ENCODE results near the gene FSCN2.

FSCN2 gene

DNA sequence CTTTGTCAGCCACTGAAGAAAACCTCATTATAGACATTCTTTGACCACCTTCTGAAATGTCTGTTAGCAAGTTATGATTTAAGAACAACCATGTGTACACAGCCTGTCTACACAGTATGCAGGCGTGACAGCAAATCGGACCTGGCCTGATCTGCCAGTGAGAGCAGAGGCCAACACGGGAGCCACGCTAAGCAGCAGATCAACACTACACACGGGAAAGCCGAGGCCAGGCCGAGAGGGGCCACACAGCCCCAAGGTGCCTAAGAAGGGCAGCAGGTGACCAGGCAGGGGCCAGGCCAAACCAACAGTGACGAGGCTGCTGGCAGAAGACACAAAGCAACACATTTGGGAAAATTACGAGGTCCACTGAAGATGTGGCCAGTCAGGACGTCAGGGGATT is 40.2 kb downstream of the FSCN2 start:
- H3K4me3 ChIP-seq (ENCODE audit: low read depth in 1 of 2, low read length in 2 of 2), result no peak overlapping the region
- H3K36me3 ChIP-seq (ENCODE audit: control insufficient read depth in 1 of 2, insufficient read depth in 2 of 2, low read length in 2 of 2), result peaks cover 39 to 82% of the 10 kb centered on the region in 2 donors
- H3K4me1 ChIP-seq (ENCODE audit: control insufficient read depth in 1 of 2, insufficient read depth in 2 of 2, low read length in 2 of 2), result peaks cover 15 to 27% of the 10 kb centered on the region in 2 donors
- H3K27me3 ChIP-seq (ENCODE audit: control insufficient read depth in 1 of 2, insufficient read depth in 2 of 2, low read length in 2 of 2), result no peaks in the 10 kb centered on the region
- H3K27ac ChIP-seq (ENCODE audit: low read depth, low read length), result no peak overlapping the region
- no peaks in the 10 kb centered on the region for H3K9me3 ChIP-seq (ENCODE audit: control insufficient read depth in 1 of 2, low read length in 2 of 2)
- no peak overlapping the region for H3K9ac ChIP-seq (ENCODE audit: low read depth in 1 of 2, low read length in 2 of 2)

DNA sequence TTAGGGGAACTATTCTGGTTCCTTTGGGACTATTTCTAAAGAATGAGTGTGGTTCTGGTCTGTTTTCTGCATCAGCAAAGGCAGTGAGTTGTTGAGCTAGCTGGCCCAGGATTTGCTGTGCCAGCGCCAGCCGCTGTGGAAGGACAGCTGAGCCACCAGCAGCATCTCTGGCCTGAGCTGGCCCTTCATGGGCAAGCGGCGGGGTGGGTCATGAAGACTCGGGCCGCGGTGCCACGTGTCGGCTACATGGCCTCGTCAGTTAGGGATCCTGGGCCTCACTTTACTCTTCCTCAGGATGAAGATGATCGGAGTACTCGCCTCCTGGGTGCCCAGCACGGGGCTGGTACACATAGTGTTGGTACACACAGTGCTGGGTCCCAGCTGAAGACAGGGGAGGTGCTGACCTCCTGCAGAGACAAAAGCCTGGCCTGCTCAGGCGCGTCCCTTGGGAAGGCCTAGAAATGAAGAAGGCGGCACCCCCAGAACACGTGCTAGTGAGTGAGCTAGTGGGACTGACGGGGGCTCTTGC is 41.9 kb downstream of the FSCN2 start:
- no peak overlapping the region for H3K9ac ChIP-seq (ENCODE audit: low read depth in 1 of 2, low read length in 2 of 2)
- no peaks in the 10 kb centered on the region for H3K27me3 ChIP-seq (ENCODE audit: control insufficient read depth in 1 of 2, insufficient read depth in 2 of 2, low read length in 2 of 2)
- peaks cover 39 to 76% of the 10 kb centered on the region in 2 donors for H3K36me3 ChIP-seq (ENCODE audit: control insufficient read depth in 1 of 2, insufficient read depth in 2 of 2, low read length in 2 of 2)
- H3K27ac ChIP-seq (ENCODE audit: low read depth, low read length), result no peak overlapping the region
- no peak overlapping the region for H3K4me3 ChIP-seq (ENCODE audit: low read depth in 1 of 2, low read length in 2 of 2)
- H3K9me3 ChIP-seq (ENCODE audit: control insufficient read depth in 1 of 2, low read length in 2 of 2), result no peaks in the 10 kb centered on the region
- peaks cover 15 to 27% of the 10 kb centered on the region in 2 donors for H3K4me1 ChIP-seq (ENCODE audit: control insufficient read depth in 1 of 2, insufficient read depth in 2 of 2, low read length in 2 of 2)

DNA sequence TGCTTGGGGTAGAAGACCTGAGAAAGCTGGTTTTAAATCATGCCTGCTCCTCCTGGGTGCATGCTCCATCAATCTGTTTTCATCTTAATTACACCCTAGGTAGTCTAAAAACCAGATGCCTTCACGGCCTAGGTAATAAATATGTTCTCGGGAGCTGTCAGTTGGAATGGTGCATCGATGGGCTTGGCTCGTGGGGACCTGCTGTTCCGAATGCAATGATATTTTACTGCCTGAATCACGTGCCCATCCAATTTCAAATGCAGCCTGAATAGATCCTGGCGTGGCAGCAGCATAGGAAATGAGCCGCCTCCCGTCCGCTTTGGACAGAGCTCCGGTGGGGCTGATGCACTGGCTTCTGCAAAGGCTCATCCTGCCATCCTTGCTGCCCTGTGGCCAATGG is 42.8 kb downstream of the FSCN2 start:
- Histone ChIP-seq H3K4me3 (ENCODE audit: low read depth in 1 of 2, low read length in 2 of 2) (no peak overlapping the region), H3K27me3 (ENCODE audit: control insufficient read depth in 1 of 2, insufficient read depth in 2 of 2, low read length in 2 of 2) (no peaks in the 10 kb centered on the region), H3K9ac (ENCODE audit: low read depth in 1 of 2, low read length in 2 of 2) (no peak overlapping the region), H3K27ac (ENCODE audit: low read depth, low read length) (no peak overlapping the region), H3K36me3 (ENCODE audit: control insufficient read depth in 1 of 2, insufficient read depth in 2 of 2, low read length in 2 of 2) (peaks cover 46 to 74% of the 10 kb centered on the region in 2 donors), H3K9me3 (ENCODE audit: control insufficient read depth in 1 of 2, low read length in 2 of 2) (no peaks in the 10 kb centered on the region), H3K4me1 (ENCODE audit: control insufficient read depth in 1 of 2, insufficient read depth in 2 of 2, low read length in 2 of 2) (peaks cover 15 to 24% of the 10 kb centered on the region in 2 donors)

DNA sequence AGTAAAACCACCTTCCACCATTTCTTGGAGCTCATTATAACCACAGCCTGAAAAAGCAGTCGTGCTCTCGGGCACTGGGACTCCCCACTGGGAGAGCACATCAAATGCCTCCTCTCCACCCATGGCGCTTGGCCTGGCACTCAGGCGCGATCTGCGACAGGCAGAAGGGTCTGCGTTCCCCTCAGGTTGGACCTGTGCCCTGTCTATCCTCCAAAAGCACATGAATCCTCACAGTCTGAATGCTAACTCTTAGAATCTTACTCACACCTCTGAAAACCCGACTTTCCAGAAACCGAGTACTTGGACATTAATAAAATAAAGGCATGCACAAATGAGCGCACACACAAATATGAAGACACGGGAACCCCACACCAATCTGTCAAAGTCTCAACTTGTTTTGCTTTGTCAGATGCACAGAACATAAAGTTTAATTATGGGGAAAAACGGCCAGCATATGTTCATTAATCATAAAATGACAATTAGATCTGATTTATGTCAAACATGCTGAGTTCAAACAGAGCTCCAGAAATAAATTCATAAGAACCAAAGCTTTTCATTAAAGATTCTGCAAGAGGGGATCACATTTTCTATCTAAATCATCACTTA is 44.5 kb downstream of the FSCN2 start:
- Histone ChIP-seq H3K27ac (ENCODE audit: low read depth, low read length) (no peak overlapping the region), H3K4me1 (ENCODE audit: control insufficient read depth in 1 of 2, insufficient read depth in 2 of 2, low read length in 2 of 2) (peaks cover 0 to 7% of the 10 kb centered on the region in 2 donors), H3K9me3 (ENCODE audit: control insufficient read depth in 1 of 2, low read length in 2 of 2) (no peaks in the 10 kb centered on the region), H3K4me3 (ENCODE audit: low read depth in 1 of 2, low read length in 2 of 2) (no peak overlapping the region), H3K36me3 (ENCODE audit: control insufficient read depth in 1 of 2, insufficient read depth in 2 of 2, low read length in 2 of 2) (peaks cover 47 to 73% of the 10 kb centered on the region in 2 donors), H3K9ac (ENCODE audit: low read depth in 1 of 2, low read length in 2 of 2) (no peak overlapping the region), H3K27me3 (ENCODE audit: control insufficient read depth in 1 of 2, insufficient read depth in 2 of 2, low read length in 2 of 2) (no peaks in the 10 kb centered on the region)

DNA sequence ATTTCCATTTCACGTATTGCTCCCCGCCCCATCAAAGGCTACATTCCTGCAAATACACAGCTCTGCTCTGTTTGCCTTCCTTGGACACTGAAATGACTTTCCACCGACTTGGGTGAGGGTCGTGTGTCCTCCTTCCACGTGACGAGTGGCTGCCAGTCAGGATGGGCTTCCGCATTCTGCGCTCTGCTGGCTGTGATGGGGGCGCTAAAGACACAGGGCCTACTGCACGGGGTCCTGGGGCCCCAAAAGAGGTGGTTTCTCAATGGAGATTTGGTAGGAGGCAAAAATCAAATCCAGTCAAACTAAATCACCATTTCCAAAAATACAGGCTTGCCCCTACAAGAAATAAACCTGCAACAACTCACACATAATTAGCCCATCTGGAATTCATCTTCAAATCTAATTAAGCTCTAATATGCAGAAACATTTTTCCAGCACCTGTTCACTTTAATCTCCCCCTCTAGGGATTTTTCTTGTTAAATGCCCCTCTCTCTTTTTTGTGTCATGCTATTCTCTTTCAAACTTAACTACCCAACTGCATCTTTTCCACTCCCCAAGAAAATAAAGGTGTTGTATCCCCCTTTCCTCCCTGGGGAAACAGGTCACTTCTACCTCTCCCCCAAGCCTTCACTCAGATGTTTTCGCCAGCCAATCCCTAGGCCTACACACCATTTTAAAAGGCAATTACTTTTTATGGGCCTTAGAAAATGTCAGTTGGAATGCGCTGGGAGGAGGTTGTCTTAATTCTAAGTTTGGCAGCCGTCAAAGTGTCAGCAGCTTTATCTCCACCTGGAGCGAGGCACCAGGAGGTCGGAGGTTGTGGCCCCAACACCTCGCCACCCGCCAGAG is 45.8 kb downstream of the FSCN2 start:
- H3K36me3 ChIP-seq (ENCODE audit: control insufficient read depth in 1 of 2, insufficient read depth in 2 of 2, low read length in 2 of 2), result peaks cover 37 to 76% of the 10 kb centered on the region in 2 donors
- no peak overlapping the region for H3K4me3 ChIP-seq (ENCODE audit: low read depth in 1 of 2, low read length in 2 of 2)
- H3K4me1 ChIP-seq (ENCODE audit: control insufficient read depth in 1 of 2, insufficient read depth in 2 of 2, low read length in 2 of 2), result no peaks in the 10 kb centered on the region
- H3K9me3 ChIP-seq (ENCODE audit: control insufficient read depth in 1 of 2, low read length in 2 of 2), result no peaks in the 10 kb centered on the region
- no peaks in the 10 kb centered on the region for H3K27me3 ChIP-seq (ENCODE audit: control insufficient read depth in 1 of 2, insufficient read depth in 2 of 2, low read length in 2 of 2)
- no peak overlapping the region for H3K27ac ChIP-seq (ENCODE audit: low read depth, low read length)
- H3K9ac ChIP-seq (ENCODE audit: low read depth in 1 of 2, low read length in 2 of 2), result no peak overlapping the region

DNA sequence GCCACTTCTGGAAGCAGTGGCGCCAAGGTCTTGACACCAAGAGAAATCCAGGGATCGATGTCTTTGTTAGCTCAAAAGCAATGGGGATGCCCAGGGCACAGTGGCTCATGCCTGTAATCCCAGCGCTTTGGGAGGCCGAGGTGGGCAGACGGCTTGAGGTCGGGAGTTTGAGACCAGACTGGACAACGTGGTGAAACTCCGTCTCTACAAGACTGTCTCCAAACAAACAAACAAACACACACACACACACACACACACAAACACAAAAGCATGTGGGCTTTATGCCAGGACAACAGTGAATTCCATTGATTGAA is 46.4 kb downstream of the FSCN2 start:
- Histone ChIP-seq H3K27me3 (ENCODE audit: control insufficient read depth in 1 of 2, insufficient read depth in 2 of 2, low read length in 2 of 2) (no peaks in the 10 kb centered on the region), H3K9me3 (ENCODE audit: control insufficient read depth in 1 of 2, low read length in 2 of 2) (no peaks in the 10 kb centered on the region), H3K27ac (ENCODE audit: low read depth, low read length) (no peak overlapping the region), H3K36me3 (ENCODE audit: control insufficient read depth in 1 of 2, insufficient read depth in 2 of 2, low read length in 2 of 2) (peaks cover 31 to 76% of the 10 kb centered on the region in 2 donors), H3K9ac (ENCODE audit: low read depth in 1 of 2, low read length in 2 of 2) (no peak overlapping the region), H3K4me3 (ENCODE audit: low read depth in 1 of 2, low read length in 2 of 2) (no peak overlapping the region), H3K4me1 (ENCODE audit: control insufficient read depth in 1 of 2, insufficient read depth in 2 of 2, low read length in 2 of 2) (no peaks in the 10 kb centered on the region)

DNA sequence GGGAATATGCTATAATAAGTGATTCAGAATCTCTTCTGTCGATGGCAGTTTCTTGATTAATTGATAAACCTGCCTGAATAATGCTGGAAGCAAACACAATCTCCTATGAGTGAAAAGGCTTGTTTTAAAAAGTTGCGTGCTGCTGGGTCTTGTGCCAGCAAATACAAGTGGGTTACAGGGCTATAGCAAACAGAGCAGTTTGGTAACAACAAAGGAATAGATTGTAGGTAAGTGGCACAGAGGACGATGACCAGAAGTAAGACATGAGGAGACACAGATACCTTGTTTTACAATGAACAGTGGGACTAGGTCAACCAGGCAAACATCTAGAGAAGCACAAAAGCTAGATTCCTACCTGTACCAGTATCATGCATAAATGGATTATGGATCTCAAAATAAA is 47.7 kb downstream of the FSCN2 start:
- Histone ChIP-seq H3K4me3 (ENCODE audit: low read depth in 1 of 2, low read length in 2 of 2) (no peak overlapping the region), H3K36me3 (ENCODE audit: control insufficient read depth in 1 of 2, insufficient read depth in 2 of 2, low read length in 2 of 2) (peaks cover 19 to 74% of the 10 kb centered on the region in 2 donors), H3K9me3 (ENCODE audit: control insufficient read depth in 1 of 2, low read length in 2 of 2) (no peaks in the 10 kb centered on the region), H3K9ac (ENCODE audit: low read depth in 1 of 2, low read length in 2 of 2) (no peak overlapping the region), H3K4me1 (ENCODE audit: control insufficient read depth in 1 of 2, insufficient read depth in 2 of 2, low read length in 2 of 2) (no peaks in the 10 kb centered on the region), H3K27ac (ENCODE audit: low read depth, low read length) (no peak overlapping the region), H3K27me3 (ENCODE audit: control insufficient read depth in 1 of 2, insufficient read depth in 2 of 2, low read length in 2 of 2) (no peaks in the 10 kb centered on the region)

DNA sequence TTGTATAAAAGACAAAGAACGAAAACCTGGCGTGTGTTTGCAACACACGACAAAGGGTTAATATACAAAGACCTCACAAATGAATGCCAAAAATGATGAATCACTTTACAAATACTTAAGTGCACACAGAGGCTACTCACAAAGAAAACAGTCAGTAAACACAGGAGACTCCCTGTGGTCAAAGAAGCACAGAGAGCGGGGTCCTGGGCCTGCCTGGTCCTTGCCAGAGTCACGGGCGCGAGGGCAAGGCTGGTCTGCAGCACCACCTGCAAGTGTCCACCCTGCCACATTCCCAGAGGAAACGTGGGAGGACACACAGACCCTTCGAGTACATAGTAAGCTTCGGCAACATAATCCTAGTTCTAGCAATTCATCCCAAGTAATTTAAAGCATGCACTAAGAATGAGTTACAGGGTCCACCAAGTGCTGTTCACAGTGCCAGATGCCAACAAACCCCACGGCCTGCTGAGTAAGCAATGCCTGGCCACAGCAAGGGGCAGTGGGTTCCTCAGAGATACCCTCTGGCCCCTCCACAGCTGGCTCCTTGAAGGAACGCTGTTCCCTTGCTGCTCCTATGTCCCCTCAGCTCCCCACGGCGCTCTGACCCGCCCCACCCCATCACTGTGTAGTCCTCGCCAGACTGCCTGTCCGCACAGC is 48.6 kb downstream of the FSCN2 start:
- Histone ChIP-seq H3K27ac (ENCODE audit: low read depth, low read length) (no peak overlapping the region), H3K4me3 (ENCODE audit: low read depth in 1 of 2, low read length in 2 of 2) (no peak overlapping the region), H3K9ac (ENCODE audit: low read depth in 1 of 2, low read length in 2 of 2) (no peak overlapping the region), H3K36me3 (ENCODE audit: control insufficient read depth in 1 of 2, insufficient read depth in 2 of 2, low read length in 2 of 2) (peaks cover 15 to 72% of the 10 kb centered on the region in 2 donors), H3K9me3 (ENCODE audit: control insufficient read depth in 1 of 2, low read length in 2 of 2) (no peaks in the 10 kb centered on the region), H3K4me1 (ENCODE audit: control insufficient read depth in 1 of 2, insufficient read depth in 2 of 2, low read length in 2 of 2) (no peaks in the 10 kb centered on the region), H3K27me3 (ENCODE audit: control insufficient read depth in 1 of 2, insufficient read depth in 2 of 2, low read length in 2 of 2) (no peaks in the 10 kb centered on the region)

DNA sequence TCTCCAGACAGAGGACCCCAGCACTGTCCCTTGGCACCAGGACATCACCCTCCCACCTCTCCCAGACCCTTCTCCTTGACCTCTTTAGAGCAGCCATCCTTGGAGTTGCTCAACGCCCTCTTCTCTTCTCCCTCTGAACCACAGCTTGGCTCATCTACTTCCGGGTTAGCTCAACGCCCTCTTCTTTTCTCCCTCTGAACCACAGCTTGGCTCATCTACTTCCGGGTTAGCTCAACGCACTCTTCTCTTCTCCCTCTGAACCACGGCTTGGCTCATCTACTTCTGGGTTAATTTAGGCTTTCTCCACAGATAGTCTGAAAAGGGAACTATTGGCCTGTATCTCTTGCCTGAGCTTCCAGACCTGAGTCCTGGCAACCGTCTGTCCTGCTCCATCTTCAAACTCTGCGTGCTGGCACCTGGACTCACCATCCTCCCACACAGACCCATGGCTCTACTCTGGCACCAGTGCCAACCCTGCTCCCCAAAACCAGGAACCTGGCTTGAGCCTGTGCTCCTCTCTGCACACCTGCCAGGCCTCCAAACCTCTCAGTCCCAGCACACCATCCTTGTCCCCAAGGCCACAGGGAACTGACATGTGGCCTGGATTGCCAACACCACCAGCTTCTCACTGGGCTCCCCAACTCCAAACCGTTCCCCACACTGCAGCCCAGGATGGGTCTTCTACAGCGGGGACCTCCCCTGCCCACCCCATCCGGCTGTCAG is 49.3 kb downstream of the FSCN2 start:
- Histone ChIP-seq H3K36me3 (ENCODE audit: control insufficient read depth in 1 of 2, insufficient read depth in 2 of 2, low read length in 2 of 2) (peaks cover 19 to 77% of the 10 kb centered on the region in 2 donors), H3K4me3 (ENCODE audit: low read depth in 1 of 2, low read length in 2 of 2) (no peak overlapping the region), H3K4me1 (ENCODE audit: control insufficient read depth in 1 of 2, insufficient read depth in 2 of 2, low read length in 2 of 2) (no peaks in the 10 kb centered on the region), H3K9ac (ENCODE audit: low read depth in 1 of 2, low read length in 2 of 2) (no peak overlapping the region), H3K27ac (ENCODE audit: low read depth, low read length) (no peak overlapping the region), H3K9me3 (ENCODE audit: control insufficient read depth in 1 of 2, low read length in 2 of 2) (no peaks in the 10 kb centered on the region), H3K27me3 (ENCODE audit: control insufficient read depth in 1 of 2, insufficient read depth in 2 of 2, low read length in 2 of 2) (no peaks in the 10 kb centered on the region)

Data from duodenal mucosa (tissue), 2 donors.